NCI-H1092 (cell line): Measurements from ENCODE around the gene SRP68.

ENCODE experiments used
- DNase-seq: peaks from one replicate; lab custom pipeline; 2025; lab: John Stamatoyannopoulos, UW

SRP68 gene

GRCh38 chr17:76072148-76072858 is at the start of gene SRP68:
Gene SRP68 (minus strand): TSS chr17:76072517. CDS start chr17:76072491, 26 bp downstream.
- DNase-seq, result peak; percentile 86

GRCh38 chr17:76121932-76122430 is 49.7 kb upstream of the SRP68 start:
- no peak for DNase-seq

DNA sequence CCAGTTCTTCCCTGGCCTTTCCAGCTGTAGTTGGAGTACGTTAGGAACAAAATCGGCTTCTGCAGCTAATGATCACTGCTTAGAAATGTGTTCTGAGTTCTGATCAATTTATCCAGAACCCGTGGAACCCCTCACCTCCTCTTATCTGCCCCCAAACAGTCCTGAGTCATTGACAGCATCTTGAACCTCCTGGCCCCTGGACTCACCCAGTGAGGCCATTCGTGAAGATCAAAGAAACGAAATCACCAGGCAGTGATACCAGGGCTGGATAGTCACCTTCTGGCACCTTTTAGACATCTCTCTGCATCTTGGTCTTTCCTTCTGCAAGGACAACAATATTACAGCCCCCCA is 48.3 kb upstream of the SRP68 start:
- DNase-seq, result no peak

DNA sequence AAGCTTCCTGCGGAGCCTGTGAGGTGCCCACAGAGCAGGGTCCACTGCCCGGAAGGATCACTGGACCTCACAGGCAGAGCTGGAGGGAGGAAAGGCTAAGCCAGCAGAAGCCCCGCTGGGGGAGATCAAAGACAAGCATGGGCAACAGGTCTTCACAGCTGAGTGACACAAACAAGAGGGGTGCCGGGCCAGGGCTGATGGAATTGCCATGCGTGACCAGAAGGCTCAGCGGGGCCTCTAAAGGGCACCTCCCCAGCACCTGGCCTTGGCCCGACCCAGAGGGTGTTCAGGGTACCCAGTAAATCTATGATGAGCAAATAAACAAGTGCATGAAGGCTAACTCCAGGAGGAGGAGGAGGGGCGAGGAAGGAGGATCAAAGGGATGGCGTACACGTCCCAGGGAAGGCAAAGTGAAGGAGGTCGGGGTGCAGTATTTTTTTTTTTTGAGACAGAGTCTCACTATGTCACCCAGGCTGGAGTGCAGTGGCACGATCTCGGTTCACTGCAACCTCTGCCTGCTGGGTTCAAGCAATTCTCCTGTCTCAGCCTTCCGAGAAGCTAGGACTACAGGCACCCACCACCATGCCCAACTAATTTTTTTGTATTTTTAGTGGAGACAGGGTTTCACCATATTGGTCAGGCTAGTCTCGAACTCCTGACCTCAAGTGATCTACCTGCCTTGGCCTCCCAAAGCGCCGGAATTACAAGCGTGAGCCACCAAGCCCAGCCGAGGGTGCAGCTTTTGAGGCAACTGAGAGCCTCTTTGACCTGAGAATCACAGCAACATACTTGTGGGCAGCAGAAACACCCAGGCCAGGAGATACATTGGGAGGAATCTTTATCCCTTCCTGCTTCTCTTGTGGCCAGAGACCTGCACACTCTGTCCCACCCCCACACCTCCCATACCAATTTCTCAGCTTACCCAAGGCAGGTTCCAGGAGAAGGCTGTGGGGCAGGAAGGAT is 47.4 kb upstream of the SRP68 start:
- no peak for DNase-seq

DNA sequence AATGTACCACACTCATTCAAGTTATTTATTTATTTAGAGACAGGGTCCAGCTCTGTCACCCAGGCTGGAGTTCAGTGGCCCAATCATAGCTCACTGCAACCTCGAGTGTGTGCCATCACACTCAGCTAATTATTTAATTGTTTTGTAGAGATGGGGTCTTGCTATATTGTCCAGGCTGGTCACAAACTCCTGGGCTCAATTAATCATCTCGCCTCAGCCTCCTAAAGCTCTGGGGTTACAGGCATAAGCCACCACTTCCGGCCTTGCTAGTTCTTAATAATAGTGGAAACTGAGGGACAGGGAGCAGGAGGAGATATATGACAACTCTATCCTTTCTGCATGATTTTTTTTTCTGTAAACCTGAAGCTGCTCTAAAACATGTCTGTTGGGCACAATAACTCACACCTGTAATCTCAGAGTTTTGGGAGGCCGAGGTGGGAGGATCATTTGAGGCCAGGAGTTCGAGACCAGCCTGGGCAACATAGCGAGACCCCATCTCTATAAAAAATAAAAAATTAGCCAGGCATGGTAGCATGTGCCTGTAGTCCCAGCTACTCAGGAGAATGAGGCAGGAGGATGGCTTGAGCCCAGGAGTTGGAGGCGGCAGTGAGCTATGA is 42.9 kb upstream of the SRP68 start:
- DNase-seq, result no peak

DNA sequence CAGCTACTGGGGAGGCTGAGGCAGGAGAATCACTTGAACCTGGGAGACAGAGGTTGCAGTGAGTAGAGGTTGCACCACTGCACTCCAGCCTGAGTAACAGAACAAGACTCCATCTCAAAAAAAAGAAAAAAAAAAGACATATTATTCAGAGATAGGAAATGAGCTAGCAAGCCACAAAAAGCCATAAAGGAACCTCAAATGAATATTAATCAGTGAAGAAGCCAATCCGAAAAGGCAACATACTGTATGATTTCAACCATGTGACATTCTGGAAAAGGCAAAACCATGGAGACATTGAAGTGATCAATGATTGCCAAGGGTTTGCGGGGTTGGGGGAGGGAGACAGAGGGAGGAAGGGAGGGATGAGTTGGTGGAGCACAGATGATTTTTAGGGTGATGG is 39.6 kb upstream of the SRP68 start:
- DNase-seq, result no peak

GRCh38 chr17:76107509-76107908 is 35.2 kb upstream of the SRP68 start:
- no peak for DNase-seq

DNA sequence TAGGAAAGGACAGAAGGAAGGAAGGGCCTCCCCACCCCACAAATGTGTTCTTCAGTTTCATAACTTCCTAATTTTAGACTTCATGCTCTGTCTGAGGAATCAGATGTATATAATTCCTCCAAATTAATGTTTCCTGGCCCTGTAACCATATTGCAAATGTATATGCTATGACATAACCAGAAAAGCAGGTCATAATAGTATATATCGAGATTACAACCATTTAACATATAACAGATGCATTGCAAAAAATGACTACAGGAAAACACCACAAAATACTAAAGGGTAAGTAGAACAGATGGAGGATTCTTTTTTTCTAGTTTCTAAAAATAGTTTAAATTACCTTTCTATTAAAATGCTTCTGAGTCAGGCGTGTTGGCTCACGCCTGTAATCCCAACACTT is 34.4 kb upstream of the SRP68 start:
- DNase-seq, result no peak

DNA sequence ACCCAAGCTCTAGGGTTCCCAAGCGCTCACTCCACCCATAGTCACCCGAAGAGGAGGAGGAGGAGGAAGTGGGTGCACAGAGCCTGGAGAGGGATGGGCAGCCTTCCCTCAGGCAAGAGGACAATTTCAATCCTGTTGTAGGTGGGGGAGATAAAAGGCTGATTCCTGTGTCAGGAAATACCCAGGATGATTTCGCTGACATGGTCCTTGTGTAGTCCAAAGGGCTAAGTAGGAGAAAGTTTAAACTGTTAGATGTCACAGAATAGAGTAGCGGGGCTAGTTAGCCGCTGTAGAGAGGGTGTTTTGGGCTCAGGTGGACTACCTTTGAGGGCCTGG is 32.5 kb upstream of the SRP68 start:
- DNase-seq, result no peak

DNA sequence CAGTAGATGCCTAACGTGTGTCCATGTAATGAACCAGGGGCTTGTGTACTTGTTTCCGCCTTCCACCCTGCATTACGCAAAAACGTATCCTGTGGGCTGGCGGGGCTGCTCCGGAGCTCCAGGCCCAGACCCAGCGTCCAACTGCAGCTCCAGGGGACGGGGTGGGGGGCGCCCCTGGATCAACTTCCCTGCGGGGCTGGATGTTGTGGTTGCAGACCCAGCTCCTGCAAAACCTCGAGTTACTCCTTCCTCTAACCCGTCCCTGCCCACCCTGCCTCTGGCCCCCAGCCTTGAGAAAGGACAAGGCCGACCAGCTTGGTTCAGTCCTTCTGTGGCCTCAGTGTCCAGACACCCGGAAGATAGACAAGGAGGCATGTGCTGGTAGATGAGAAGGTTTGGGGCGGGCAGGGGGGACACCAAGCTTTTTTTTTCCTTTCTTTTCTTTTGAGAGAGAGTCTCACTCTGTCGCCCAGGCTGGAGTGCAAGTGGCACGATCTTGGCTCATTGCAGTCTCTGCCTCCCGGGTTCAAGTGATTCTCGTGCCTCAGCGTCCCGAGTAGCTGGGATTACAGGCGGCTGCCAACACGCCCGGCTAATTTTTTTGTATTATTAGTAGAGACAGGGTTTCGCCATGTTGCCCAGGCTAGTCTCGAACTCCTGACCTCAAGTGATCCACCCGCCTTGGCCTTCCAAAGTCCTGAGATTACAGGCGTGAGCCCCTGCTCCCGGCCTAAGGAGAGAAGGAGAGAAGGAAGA is 32.0 kb upstream of the SRP68 start:
- no peak for DNase-seq

DNA sequence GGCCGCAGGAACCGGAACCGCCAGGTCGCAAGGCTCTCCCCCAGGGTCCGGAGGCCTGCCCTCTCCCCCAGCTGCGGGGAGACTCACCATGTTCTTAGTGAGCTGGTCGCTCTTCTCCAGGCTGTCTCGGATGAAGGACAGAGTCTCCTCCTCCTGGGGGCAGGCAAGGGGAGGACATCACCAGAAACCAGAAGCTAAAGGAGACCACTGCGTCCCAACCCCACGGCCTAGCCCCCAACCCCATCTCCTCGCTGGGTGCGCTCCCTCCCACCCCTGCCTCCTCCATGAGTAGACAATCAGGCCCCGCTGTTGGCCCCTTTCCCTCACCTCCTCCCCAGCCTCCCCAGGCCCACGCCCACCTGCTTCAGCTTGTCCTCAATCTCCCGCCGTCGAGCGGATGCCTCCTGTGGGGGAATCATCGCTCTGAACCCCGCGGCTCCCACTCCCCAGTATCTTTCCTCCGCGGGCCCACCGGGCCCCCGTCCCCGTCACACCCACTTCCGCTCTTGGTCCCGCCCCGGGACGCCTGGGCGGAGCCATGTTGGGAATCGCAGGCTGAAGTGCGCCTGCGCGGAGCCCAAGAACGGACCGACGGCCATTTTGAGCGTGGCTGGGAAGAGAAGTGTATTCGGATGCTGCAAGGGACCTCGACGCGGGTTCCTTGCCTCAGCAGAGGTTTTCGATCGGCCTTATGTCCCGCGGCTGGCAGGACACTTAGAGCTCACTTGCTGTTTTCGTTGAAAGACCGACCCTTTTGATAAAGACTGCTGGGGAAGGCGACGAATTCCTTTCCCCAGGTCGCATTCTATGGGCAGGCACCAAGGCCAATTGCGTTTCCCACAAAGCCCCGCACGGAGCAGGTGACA is 31.2 kb upstream of the SRP68 start, which contains the start of gene EXOC7:
Gene EXOC7 (minus strand): TSS at position 514 of the 866 bp plus-strand sequence. CDS start 95 bp downstream, at position 419.
- peak; percentile 91 for DNase-seq

DNA sequence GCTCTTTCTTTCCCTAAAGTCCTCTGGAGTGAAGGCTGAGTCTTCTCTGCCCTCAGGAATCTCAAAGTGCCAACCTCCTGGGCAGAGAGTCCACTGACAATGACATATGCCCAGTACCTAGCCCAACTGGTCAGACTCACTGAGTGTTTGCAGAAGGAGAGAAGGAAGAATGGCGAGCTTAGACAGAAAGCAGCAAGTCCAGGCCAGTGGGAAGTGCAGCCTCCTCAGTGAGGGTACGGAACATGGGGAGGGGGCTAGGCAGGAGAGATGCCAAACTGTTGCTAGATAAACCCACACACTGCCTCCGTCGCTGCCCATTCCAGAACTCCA is 30.6 kb upstream of the SRP68 start:
- DNase-seq, result no peak

GRCh38 chr17:76097716-76098295 is 25.5 kb upstream of the SRP68 start:
- no peak for DNase-seq

- DNase-seq, result no peak
Measured at GRCh38 chr17:76095943-76096342, 23.6 kb upstream of the SRP68 start.

DNA sequence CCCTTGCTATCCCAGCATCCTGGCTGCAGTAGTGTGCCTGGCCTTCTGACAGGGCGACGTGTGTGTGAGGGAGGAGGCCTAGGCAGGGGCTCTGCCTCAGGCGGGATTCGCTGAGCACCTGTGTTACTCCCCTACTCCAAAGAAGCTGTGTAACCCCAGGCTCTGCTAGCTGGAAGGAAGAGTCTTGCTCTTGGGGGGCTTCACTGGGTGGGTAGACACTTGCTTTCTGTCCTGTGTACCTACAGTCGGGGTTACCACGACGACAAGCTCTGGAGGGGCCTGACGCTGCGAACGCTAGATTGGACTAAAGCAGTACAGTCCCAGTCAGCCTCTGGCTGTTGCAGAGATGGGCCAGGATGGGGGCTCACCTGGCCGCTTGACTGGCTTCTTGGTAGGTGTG is 21.7 kb upstream of the SRP68 start:
- no peak for DNase-seq

GRCh38 chr17:76092526-76093413 is 20.5 kb upstream of the SRP68 start:
- no peak for DNase-seq

DNA sequence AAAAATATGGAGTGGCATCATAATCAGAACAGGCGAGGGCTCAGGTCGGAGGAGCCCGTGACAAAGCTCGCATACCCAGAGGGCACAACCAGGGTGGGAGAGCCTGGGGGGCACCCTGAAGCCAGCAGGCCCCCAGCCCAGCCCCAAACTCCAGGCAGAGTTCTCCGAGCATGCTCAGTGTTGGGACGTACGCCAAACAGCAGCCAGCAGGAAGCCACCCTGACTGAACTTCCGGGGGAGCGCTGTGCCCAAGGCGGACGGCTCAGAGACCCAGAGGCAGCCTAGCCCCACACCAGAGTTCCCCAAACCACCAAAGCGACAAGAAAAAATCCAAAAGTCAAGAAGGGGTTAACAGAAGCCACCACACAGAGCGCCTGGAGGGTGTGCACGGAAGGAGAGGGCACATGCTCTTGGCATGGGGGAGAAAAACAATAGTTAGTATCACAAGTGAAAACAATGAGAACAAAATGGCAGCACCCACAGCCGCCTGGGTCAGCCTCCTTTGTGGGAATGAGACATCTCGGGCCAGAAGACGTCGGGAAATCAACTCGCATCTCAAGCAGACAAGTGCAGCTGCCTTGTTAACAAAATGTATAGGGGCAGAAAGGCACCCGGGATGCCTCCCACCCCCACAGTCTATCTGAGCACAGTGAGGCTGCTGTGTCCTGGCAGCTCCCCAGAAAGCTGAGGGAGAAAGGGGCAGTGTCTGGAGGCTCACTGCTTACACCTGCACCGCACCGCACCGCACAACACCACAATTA is 19.4 kb upstream of the SRP68 start:
- DNase-seq, result no peak

DNA sequence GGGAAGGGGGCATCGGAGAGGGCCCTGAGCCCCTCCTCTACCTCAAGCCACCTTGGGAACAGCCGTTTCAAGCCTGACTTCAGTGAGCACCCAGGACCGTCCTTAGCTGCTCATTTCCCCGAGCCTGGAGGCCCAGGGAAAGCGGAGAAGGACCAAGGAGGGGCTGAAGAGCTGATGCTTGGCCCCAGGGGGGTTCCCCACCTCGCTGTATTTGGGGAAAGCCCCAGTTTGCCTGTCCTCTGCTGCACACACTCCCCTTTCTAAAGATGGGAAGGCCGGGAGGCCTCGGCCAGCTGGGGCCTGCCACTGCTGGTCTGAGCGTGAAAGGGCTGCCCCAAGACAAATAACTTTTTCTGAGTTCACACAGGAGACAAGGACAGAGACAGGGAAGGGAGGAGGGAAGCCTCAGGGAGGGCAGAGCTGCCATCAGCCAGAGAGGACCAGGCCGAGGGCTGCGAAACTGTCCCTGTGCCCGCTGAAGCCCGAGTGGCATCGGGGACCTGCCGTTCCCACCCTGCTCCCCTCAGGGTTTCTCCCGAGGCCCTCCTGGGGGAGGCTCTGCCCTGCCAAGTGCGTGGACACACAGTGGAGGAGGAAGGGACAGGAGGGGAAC is 18.3 kb upstream of the SRP68 start:
- no peak for DNase-seq
